Vagina (tissue), 2 donors: ENCODE results near the gene NFYC.

Source experiments
- POLR2A ChIP-seq, 2 donors: fragments of 450-650 bp; IDR thresholded peaks; one replicate each; pipeline ENCODE4 v1.6.1; 2017; ENCODE audit warnings: antibody characterized with exemption in 2 of 2, mild to moderate bottlenecking in 2 of 2, moderate library complexity in 2 of 2
- POLR2AphosphoS5 ChIP-seq, 2 donors: sonication (generic); formaldehyde crosslinking; IDR thresholded peaks; one replicate each; pipeline ENCODE4 v1.9.0; 2017; ENCODE audit warnings: antibody characterized with exemption in 2 of 2, mild to moderate bottlenecking in 2 of 2, low read depth in 1 of 2; ENCODE audit not compliant: insufficient read depth in 1 of 2
- TF ChIP-seq, protein P1 (sequence below), 3 experiments: fragments of 450-650 bp in 2 of 3; fragments of 200-600 bp in 1 of 3; sonication (generic) in 1 of 3; IDR thresholded peaks; one replicate each; pipeline ENCODE4 v1.5.1; 2017 to 2019; ENCODE audit warnings: antibody characterized with exemption in 3 of 3, mild to moderate bottlenecking in 2 of 3, moderate library complexity in 2 of 3

DNA sequence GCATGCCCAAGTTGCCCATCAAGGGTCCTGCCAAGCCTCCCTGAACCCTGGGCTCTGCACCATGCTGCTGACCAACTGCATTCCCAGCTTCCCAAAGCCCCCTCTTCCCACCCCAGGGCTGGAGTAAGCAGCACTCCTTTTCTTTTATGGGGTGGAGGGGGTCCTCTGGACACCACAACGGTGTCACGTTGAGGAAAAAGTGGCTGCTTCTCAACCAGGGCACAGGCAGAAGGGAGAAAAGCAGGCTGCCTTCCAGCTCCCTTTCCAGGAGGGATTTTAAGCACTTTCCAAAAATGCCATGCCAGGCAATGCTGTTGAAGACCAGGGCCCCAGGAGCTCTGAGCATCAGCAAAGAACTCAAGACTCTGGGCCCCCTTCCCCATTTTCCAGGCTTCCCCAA lies 26.7 kb upstream of the NFYC start:
- TF ChIP-seq, protein P1, sequence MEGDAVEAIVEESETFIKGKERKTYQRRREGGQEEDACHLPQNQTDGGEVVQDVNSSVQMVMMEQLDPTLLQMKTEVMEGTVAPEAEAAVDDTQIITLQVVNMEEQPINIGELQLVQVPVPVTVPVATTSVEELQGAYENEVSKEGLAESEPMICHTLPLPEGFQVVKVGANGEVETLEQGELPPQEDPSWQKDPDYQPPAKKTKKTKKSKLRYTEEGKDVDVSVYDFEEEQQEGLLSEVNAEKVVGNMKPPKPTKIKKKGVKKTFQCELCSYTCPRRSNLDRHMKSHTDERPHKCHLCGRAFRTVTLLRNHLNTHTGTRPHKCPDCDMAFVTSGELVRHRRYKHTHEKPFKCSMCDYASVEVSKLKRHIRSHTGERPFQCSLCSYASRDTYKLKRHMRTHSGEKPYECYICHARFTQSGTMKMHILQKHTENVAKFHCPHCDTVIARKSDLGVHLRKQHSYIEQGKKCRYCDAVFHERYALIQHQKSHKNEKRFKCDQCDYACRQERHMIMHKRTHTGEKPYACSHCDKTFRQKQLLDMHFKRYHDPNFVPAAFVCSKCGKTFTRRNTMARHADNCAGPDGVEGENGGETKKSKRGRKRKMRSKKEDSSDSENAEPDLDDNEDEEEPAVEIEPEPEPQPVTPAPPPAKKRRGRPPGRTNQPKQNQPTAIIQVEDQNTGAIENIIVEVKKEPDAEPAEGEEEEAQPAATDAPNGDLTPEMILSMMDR (IDR thresholded peaks at IDR 0.05): no peak
- TF ChIP-seq POLR2AphosphoS5 (IDR thresholded peaks at IDR 0.05; ENCODE audit: insufficient read depth in 1 of 2, low read depth in 1 of 2) (no peak), POLR2A (IDR thresholded peaks at IDR 0.05) (no peak)
